SJCRH30 (cell line): Measurements from ENCODE around the gene RPL6. TPM values are rescaled to one million over a fixed set of nuclear protein-coding genes. Genes with fewer than 3 reads are reported as not detected.
"Not testable (repeated sequence)": the region's sequence is repeated elsewhere in the genome, so short reads cannot be mapped to it uniquely, and the experiment has no call there.

Experiments used
- DNase-seq, 2 experiments: peaks; one replicate each; pipeline ENCODE4 v3.0.0-alpha.2; 2015 to 2020
- H3K27ac ChIP-seq: fragments of 250-450 bp; sonication (Bioruptor Pico); 2 replicates; pipeline ENCODE4 v1.5.1; 2020; ENCODE audit warnings: mild to moderate bottlenecking, moderate library complexity
- H3K27me3 ChIP-seq: fragments of 250-450 bp; sonication (Bioruptor Pico); 2 replicates; pipeline ENCODE4 v1.5.1; 2020; ENCODE audit warnings: mild to moderate bottlenecking, moderate library complexity
- H3K36me3 ChIP-seq: fragments of 250-450 bp; sonication (Bioruptor Pico); 2 replicates; pipeline ENCODE4 v1.5.1; 2020; ENCODE audit warnings: mild to moderate bottlenecking, moderate library complexity
- H3K4me1 ChIP-seq: fragments of 250-450 bp; sonication (Bioruptor Pico); 2 replicates; pipeline ENCODE4 v1.5.1; 2020; ENCODE audit warnings: mild to moderate bottlenecking, moderate library complexity
- H3K4me3 ChIP-seq: fragments of 250-450 bp; sonication (Bioruptor Pico); 2 replicates; pipeline ENCODE4 v1.5.1; 2020; ENCODE audit warnings: mild to moderate bottlenecking, moderate library complexity
- H3K9me3 ChIP-seq: fragments of 250-450 bp; sonication (Bioruptor Pico); replicated peaks from 2 replicates; pipeline ENCODE4 v1.5.1; 2020; ENCODE audit warnings: mild to moderate bottlenecking, moderate library complexity
- total RNA-seq: library from RNA; depleted of rRNA; stranded (reverse); fragments of >200 nt; shearing (Covaris generic); gene quantifications from 2 replicates; pipeline ENCODE4 v1.2.3, GENCODE V29; 2014; rRNA removed

Gene RPL6
- total RNA-seq: 2,828 and 2,941 TPM in 2 replicates

DNA sequence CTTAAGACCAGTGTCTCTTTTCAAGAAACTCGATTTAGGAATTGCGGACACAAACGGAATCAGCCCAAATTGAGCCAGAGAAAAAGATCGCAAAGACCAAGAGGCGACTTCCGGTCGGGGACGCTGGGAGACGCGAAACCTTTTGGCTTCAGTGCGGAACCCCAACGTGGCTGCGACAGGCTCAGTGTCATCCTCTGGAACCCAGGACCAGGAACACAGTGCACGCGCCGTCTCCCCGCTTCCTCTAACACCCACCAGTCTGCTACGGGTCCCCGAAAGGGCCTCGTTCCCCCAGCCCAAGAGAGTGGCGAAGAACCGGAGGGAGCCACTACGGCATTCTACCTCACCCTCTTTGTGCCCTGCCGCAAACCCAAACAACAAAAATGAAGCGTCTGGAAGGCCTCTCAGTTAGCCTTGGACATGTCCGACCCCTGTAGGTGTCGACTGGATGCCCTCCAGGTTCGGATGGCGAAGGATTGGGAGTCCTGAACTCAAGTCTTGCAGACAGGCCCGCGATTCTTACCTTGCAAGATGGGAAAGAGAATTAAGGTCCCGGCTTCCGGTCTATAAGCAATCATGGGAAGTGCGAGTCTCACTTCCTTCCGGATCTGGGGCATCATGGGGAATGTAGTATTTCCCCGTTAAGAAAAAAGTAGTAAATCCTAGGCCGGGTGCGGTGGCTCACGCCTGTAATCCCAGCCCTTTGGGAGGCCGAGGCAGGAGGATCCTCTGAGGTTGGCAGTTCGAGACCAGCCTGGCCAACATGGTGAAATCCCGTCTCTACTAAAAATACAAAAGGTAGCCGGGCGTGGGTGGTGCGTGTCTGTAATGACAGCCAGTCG lies at the start of gene RPL6:
TSS of gene RPL6 (minus strand) at position 542 of the 842 bp plus-strand sequence. CDS start 949 bp downstream, outside the sequence.
- Histone ChIP-seq H3K36me3 (peaks cover 46% of the 10 kb centered on the region), H3K27me3 (no peaks in the 10 kb centered on the region), H3K4me1 (no peaks in the 10 kb centered on the region; the same call in 1 of the 2 replicates), H3K9me3 (no peaks in the 10 kb centered on the region), H3K4me3 (peak within 1 kb of the TSS; percentile 81), H3K27ac (peak within 1 kb of the TSS; percentile 92)
- DNase-seq: peak; percentile 89 to 94

DNA sequence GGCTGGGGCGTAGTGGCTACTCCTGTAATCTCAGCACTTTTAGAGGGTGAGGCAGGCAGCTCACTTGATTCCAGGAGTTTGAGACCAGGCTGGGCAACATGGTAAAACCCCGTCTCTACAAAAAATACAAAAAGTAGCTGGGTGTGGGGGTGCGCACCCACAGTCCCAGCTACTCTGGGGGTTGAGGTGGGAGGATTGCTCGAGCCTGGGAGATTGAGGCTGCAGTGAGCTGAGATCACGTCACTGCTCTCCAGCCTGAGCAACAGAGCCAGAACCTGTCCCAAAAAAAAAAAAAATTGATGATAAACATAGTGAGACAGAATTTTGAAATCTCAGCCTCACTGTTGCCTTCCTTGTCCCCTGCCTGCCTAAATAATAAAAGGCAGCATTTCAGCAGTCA lies 49.3 kb upstream of the RPL6 start:
- no peak overlapping the region for H3K27ac ChIP-seq
- no peaks in the 10 kb centered on the region for H3K4me1 ChIP-seq
- H3K27me3 ChIP-seq: no peaks in the 10 kb centered on the region
- no peak for DNase-seq
- no peaks in the 10 kb centered on the region for H3K9me3 ChIP-seq
- H3K36me3 ChIP-seq: peaks cover 49% of the 10 kb centered on the region
- no peak overlapping the region for H3K4me3 ChIP-seq

DNA sequence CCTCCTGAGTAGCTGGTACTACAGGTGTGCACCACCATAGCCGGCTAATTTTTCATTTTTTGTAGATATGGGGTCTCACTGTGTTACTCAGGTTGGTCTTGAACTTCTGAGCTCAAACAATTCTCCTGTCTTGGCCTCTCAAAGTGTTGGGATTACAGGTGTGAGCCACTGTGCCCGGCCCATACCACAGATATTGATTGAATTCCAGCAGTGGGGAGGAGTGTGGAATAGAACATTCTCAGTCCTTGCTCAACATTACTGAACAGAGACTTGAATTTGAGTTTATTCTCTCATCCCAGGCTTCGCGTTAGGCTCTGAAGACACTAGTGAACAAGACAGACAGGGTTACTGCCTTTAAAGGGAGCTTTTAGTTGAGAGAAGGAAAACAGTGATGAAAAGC lies 48.9 kb upstream of the RPL6 start:
- DNase-seq: no peak
- no peak overlapping the region for H3K27ac ChIP-seq
- H3K27me3 ChIP-seq: no peaks in the 10 kb centered on the region
- H3K36me3 ChIP-seq: peaks cover 47% of the 10 kb centered on the region
- H3K4me1 ChIP-seq: no peaks in the 10 kb centered on the region
- H3K9me3 ChIP-seq: no peaks in the 10 kb centered on the region
- H3K4me3 ChIP-seq: no peak overlapping the region

DNA sequence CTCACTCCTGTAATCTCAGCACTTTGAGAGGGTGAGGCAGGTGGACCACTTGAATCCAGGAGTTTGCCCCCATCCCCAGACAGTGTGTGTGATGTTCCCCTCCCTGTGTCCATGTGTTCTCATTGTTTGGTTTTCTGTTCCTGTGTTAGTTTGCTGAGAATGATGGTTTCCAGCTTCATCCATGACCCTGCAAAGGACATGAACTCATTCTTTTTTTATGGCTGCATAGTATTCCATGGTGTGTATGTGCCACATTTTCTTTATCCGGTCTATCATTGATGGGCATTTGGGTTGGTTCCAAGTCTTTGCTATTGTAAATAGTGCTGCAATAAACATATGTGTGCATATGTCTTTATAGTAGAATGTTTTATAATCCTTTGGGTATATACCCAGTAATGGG lies 47.7 kb upstream of the RPL6 start:
- H3K4me3 ChIP-seq, DNase-seq, H3K27me3 ChIP-seq, H3K4me1 ChIP-seq, H3K27ac ChIP-seq, H3K9me3 ChIP-seq: not testable (repeated sequence)
- H3K36me3 ChIP-seq: peaks cover 49% of the 10 kb centered on the region

DNA sequence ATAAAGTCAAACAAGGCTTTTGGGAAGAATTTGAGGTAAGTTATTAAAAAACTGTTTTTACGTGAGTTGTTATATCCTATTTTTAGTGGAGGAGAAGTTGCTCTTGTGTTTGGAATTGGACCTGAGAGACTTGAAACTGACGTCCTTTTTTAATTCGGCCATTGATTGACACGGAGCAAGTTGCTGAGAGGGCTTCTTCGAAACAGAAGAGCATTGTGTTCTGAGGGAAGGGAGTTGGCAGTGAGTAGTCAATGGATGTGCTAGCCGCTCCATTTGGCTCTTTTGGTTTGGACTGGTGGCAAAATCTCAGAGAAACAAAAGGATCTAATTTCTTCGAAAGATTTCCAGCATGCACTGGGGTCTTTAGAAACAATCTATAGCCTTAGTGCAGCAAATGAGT lies 46.6 kb upstream of the RPL6 start:
- Histone ChIP-seq H3K4me1 (no peaks in the 10 kb centered on the region), H3K36me3 (peaks cover 52% of the 10 kb centered on the region), H3K4me3 (no peak overlapping the region), H3K27me3 (no peaks in the 10 kb centered on the region), H3K9me3 (no peaks in the 10 kb centered on the region), H3K27ac (no peak overlapping the region)
- DNase-seq: no peak

DNA sequence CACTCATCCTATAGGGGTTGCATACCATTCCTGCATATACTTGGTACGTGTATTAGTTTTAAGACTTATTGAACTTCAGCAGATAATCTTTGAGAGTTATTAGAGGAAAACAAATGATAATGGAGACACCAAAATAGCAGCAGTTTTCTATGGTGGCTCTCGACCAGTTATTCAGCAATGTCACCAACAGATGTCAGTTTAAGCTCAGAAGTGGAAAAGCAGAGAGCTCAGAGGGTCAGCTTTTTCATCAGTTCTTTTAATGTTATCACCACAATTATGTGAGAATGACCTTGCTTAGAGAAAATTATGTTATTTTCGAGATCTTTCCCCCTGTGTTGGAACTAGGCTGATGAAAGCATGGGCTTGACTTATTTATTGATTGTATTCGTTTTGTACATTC lies 41.3 kb upstream of the RPL6 start:
- DNase-seq: no peak
- Histone ChIP-seq H3K4me3 (no peak overlapping the region), H3K4me1 (no peaks in the 10 kb centered on the region), H3K27ac (no peak overlapping the region), H3K9me3 (no peaks in the 10 kb centered on the region), H3K36me3 (peaks cover 45% of the 10 kb centered on the region), H3K27me3 (no peaks in the 10 kb centered on the region)

DNA sequence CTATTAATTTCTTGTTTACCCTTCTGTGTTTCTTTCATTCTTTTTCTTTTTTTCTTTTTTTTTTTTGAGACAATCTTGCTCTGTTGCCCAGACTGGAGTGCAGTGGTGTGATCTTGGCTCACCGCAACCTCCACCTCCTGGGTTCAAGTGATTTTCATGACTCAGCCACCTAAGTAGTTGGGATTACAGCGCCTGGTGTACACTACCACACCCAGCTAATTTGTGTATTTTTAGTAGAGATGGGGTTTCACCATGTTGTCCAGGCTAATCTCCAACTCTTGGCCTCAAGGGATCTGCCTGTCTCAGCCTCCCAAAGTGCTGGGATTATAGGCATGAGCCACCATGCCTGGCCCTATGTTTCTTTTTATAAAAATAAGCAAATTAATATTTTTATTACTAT lies 38.8 kb upstream of the RPL6 start:
- not testable (repeated sequence) for H3K4me3 ChIP-seq, H3K9me3 ChIP-seq, H3K27ac ChIP-seq, H3K4me1 ChIP-seq, H3K27me3 ChIP-seq, DNase-seq
- H3K36me3 ChIP-seq: peaks cover 34% of the 10 kb centered on the region

DNA sequence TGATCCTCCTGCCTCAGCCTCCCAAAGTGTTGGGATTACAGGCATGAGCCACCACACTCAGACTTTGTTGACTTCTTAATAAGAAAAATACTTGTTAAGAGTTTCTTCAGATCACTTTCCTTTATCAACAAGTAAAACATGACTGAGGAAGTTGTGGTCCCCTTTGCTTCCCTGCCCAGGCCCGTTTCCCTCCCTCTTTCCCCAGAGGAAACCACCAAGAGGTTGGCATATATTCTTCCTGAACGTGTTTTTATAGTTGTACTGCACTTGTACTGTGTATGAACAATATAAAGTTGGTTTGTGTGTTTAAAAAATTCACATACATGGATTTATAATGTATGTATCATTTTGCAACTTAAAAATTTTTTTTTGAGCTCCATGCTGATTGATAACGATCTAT lies 37.7 kb upstream of the RPL6 start:
- Histone ChIP-seq H3K4me3 (no peak overlapping the region), H3K36me3 (peaks cover 25% of the 10 kb centered on the region; the same call in 1 of the 2 replicates), H3K27ac (no peak overlapping the region), H3K9me3 (no peaks in the 10 kb centered on the region), H3K4me1 (no peaks in the 10 kb centered on the region), H3K27me3 (no peaks in the 10 kb centered on the region)
- DNase-seq: no peak

DNA sequence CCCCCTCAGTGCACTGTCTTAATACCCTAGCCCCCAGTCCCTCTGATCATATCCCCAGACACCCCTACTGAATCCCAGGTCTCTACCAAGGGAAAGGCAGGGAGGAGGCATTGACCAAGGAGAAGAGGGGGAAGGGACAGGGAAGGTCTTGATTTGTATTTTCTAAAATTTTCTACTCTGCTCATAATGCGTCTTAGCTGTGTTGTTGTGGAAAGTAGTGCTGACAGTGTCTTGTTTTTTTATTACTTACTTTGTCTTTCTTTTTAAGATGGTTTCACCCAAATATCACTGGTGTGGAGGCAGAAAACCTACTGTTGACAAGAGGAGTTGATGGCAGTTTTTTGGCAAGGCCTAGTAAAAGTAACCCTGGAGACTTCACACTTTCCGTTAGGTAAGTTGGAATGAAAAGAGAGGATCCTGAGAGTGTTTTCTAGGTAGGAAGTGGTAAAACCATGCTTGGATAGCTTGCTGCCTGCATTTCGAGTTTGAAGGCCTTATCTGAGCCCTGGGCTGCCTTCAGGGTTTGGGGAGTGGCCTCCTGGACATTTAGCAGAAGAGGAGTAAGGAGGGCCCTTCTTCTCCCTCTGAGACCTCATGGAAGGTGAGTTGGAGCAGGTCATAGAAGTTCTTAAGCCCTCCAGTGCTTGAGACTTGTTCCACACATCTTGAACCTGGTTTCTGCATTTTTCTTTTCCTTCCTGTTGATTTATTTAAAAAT lies 36.8 kb upstream of the RPL6 start:
- DNase-seq: no peak
- no peaks in the 10 kb centered on the region for H3K27me3 ChIP-seq
- H3K4me1 ChIP-seq: no peaks in the 10 kb centered on the region
- H3K9me3 ChIP-seq: no peaks in the 10 kb centered on the region
- H3K27ac ChIP-seq: no peak overlapping the region
- peaks cover 20% of the 10 kb centered on the region; the same call in 1 of the 2 replicates for H3K36me3 ChIP-seq
- H3K4me3 ChIP-seq: no peak overlapping the region

DNA sequence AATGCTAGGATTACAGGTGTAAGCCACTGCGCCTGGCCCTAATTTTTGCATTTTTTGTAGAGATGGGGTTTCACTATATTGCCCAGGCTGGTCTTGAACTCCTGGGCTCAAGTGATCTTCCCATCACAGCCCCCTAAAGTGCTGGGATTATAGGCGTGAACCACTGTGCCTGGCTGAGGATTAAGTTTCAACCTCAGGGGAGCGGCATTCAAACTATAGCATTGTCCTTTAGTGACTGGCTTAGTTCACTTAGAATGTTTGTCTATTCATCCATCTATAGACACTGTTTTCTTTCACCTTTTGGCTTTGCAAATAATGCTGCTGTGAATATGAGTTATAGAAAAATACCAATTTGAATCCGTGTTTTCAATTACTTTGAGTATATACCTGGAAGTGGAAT lies 34.5 kb upstream of the RPL6 start:
- Histone ChIP-seq H3K4me3 (no peak overlapping the region), H3K27me3 (no peaks in the 10 kb centered on the region), H3K4me1 (no peaks in the 10 kb centered on the region), H3K36me3 (peaks cover 14% of the 10 kb centered on the region; the same call in 1 of the 2 replicates), H3K27ac (no peak overlapping the region), H3K9me3 (no peaks in the 10 kb centered on the region)
- peak in 1 of 2 experiments; percentile 9 for DNase-seq

DNA sequence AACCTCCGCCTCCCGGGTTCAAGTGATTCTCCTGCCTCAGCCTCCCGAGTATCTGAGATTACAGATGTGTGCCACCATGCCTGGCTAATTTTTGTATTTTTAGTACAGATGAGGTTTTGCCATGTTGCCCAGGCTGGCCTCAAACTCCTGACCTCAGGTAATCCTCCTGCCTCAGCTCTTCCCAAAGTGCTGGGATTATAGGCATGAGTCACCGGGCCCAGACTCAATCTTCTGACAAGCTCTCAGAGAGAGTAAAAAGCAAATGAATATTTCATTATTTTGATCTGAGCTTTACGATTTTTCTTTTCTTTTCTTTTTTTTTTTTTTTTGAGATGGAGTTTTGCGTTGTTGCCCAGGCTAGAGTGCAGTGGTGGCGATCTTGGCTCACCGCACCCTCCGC lies 31.2 kb upstream of the RPL6 start:
- not testable (repeated sequence) for H3K36me3 ChIP-seq, H3K27ac ChIP-seq, H3K4me1 ChIP-seq, H3K27me3 ChIP-seq, H3K9me3 ChIP-seq, DNase-seq, H3K4me3 ChIP-seq

DNA sequence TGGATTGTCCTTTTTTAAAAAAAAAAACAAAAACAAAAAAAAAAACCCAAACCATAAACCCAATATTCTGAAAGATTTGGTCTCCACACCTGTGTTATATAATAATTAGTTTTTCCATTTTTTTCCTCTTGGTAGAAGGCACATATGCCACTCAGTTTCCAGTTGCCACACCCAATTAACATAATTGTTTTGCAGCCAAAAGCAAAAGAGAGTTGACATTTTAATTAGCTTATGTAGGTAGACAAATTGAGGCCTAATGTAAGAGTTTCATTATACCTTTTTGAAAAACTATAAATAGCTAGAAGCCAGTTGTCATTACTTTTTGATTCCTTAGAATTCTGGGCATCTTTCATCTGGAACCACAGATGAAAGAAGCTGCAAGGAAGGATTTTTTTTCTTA lies 30.4 kb upstream of the RPL6 start:
- Histone ChIP-seq H3K9me3 (no peaks in the 10 kb centered on the region), H3K36me3 (no peaks in the 10 kb centered on the region; the same call in 1 of the 2 replicates), H3K27me3 (no peaks in the 10 kb centered on the region), H3K4me3 (no peak overlapping the region), H3K4me1 (no peaks in the 10 kb centered on the region), H3K27ac (no peak overlapping the region)
- DNase-seq: no peak

DNA sequence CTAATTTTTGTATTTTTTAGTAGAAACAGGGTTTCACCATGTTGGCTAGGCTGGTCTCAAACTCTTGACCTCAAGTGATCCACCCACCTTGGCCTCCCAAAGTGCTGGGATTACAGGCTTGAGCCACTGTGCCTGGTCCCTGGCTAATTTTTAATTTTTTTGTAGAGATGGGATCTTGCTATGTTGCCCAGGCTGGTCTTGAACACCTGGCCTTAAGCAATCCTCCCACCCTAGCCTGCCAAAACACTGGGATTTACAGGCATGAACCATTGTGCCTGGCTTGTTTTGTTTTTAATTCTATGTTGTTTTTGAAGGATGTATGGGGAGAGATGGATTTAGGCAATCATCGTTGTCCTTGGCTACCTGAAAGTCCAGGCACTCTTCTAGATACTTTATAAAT lies 29.2 kb upstream of the RPL6 start:
- DNase-seq, H3K4me3 ChIP-seq, H3K9me3 ChIP-seq, H3K27me3 ChIP-seq, H3K36me3 ChIP-seq, H3K27ac ChIP-seq, H3K4me1 ChIP-seq: not testable (repeated sequence)

DNA sequence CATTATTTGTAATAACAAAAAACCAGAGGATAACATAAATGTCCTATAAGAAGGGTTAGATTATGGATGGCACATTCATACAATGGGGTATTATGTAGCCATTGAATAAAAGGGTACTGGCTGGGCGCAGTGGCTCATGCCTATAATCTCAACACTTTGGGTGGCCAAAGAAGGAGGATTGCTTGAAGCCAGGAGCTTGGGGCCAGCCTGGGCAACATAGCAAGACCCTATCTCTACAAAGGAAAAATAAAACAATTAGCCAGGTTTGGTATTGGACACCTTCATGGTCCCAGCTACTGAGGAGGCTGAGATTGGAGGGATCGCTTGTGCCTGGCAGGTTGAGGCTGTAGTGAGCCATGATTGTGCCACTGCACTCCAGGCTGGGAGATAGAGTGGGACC lies 24.1 kb upstream of the RPL6 start:
- Histone ChIP-seq H3K27me3 (no peaks in the 10 kb centered on the region), H3K27ac (no peak overlapping the region), H3K9me3 (no peaks in the 10 kb centered on the region)

DNA sequence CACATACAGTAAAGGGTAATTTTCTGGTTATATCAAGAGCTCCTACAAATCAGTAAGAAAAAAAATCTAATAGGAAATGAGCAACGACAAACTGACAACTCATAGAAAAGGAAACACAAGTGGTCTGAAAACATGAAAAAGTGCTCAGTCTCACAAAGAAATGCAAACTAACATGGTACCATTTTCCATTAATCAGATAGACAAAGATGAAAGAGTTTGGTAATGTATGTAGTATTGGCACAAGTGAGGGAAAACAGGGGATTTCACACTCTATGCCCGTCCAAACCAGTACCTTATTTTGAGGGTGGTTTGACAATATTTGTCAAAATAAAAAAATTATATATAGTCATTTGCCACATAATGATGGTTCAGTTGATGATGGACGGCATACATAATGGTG lies 22.6 kb upstream of the RPL6 start:
- Histone ChIP-seq H3K9me3 (no peaks in the 10 kb centered on the region), H3K27me3 (no peaks in the 10 kb centered on the region), H3K27ac (no peak overlapping the region), H3K4me3 (no peak overlapping the region), H3K4me1 (no peaks in the 10 kb centered on the region), H3K36me3 (peaks cover 5% of the 10 kb centered on the region; the same call in 1 of the 2 replicates)
- DNase-seq: no peak

More for the DNA sequence above, 24.1 kb upstream of the RPL6 start:
- Histone ChIP-seq H3K4me3 (no peak overlapping the region), H3K4me1 (no peaks in the 10 kb centered on the region), H3K36me3 (0 out of 2 replicates have a peak, but pooled peaks cover 2% of the 10 kb centered on the region)
- DNase-seq: no peak
